HepG2 (cell line): ENCODE results near the gene CAMKK1. TPM values are rescaled to one million over a fixed set of nuclear protein-coding genes. Genes with fewer than 3 reads are reported as not detected.

Experiments used
- ATAC-seq: fragments of 200-7000 bp; cut with Tn5 transposase; 3 replicates; pipeline ENCODE4 v1.9.1; 2020; ENCODE audit warnings: mild to moderate bottlenecking, moderate library complexity
- BruUV-seq: library from RNA; stranded (reverse); fragments of 400-500 nt; replicated peaks from 2 replicates; lab custom pipeline; 2021; lab: Mats Ljungman, UMichigan
- CTCF ChIA-PET: fragments of 300-600 bp; formaldehyde crosslinking; extraction: SDS; loops from one replicate; lab custom pipeline; 2021; ENCODE audit warnings: low total read pairs, inconsistent platforms, low intra/inter-chr PET ratio; lab: Yijun Ruan, JAX
- POLR2A ChIA-PET: fragments of 350-600 bp; sonication (Branson Sonifier 250); formaldehyde crosslinking; loops from one replicate; lab custom pipeline; 2020; ENCODE audit warnings: antibody characterized with exemption, inconsistent platforms; lab: Yijun Ruan, JAX
- DNase-seq: peaks from one replicate; pipeline ENCODE4 v3.0.0-alpha.2; 2015; ENCODE audit warnings: low spot score
- FAIRE-seq: peaks from 3 replicates; lab custom pipeline; 2011; peaks lifted over from hg19 to GRCh38; lab: Jason Lieb, UNC
- H2AFZ ChIP-seq: one replicate; pipeline ENCODE4 v1.6.1; 2011; ENCODE audit warnings: low read length, inconsistent platforms
- H3K27ac ChIP-seq: fragments of 300-600 bp; 3 replicates; pipeline ENCODE4 v1.8.0; 2011; ENCODE audit warnings: mixed run types, mild to moderate bottlenecking, mixed read lengths, low read length, inconsistent platforms; ENCODE audit not compliant: insufficient read depth; ENCODE audit errors: extremely low read length
- H3K27me3 ChIP-seq, 2 experiments: fragments of 200-600 bp in 1 of 2; 2 replicates in 1 of 2; 3 replicates in 1 of 2; pipeline versions ENCODE4 v1.6.0 to v1.8.0; 2011; ENCODE audit warnings: low read length in 2 of 2, mild to moderate bottlenecking in 2 of 2, moderate library complexity in 2 of 2, inconsistent platforms in 1 of 2; ENCODE audit not compliant: insufficient read depth in 2 of 2, control insufficient read depth in 1 of 2
- H3K36me3 ChIP-seq, 2 experiments: fragments of 200-600 bp in 1 of 2; replicated peaks in 1 of 2; 2 replicates in 1 of 2; 3 replicates in 1 of 2; pipeline versions ENCODE4 v1.5.1 to v1.8.0; 2011; ENCODE audit warnings: low read length in 2 of 2, inconsistent platforms in 1 of 2; ENCODE audit not compliant: insufficient read depth in 2 of 2, control insufficient read depth in 1 of 2
- H3K4me1 ChIP-seq: 2 replicates; pipeline ENCODE4 v1.5.1; 2012; ENCODE audit warnings: low read length, inconsistent platforms; ENCODE audit not compliant: insufficient read depth
- H3K4me2 ChIP-seq: 2 replicates; pipeline ENCODE4 v1.6.0; 2011; ENCODE audit warnings: low read depth, low read length, inconsistent platforms
- H3K4me3 ChIP-seq, 3 experiments: fragments of 200-600 bp in 1 of 3; sonication (generic), shearing (Covaris generic) in 1 of 3; replicated peaks in 1 of 3; 2 replicates each; pipeline ENCODE4 v1.5.1; 2011 to 2016; ENCODE audit warnings: low read length in 3 of 3, inconsistent platforms in 2 of 3, low read depth in 2 of 3, mild to moderate bottlenecking in 2 of 3, control low read depth in 1 of 3, mixed read lengths in 1 of 3; ENCODE audit not compliant: insufficient read depth in 1 of 3
- H3K79me2 ChIP-seq: one replicate; pipeline ENCODE4 v1.6.1; 2011; ENCODE audit warnings: low read length, inconsistent platforms; ENCODE audit not compliant: insufficient read depth
- H3K9ac ChIP-seq: 2 replicates; pipeline ENCODE4 v1.6.0; 2011; ENCODE audit warnings: mild to moderate bottlenecking, low read depth, low read length, inconsistent platforms; ENCODE audit not compliant: insufficient read depth
- H3K9me3 ChIP-seq: 2 replicates; pipeline ENCODE4 v1.5.1; 2012; ENCODE audit warnings: mild to moderate bottlenecking, low read length
- H4K20me1 ChIP-seq: 2 replicates; pipeline ENCODE4 v1.6.0; 2011; ENCODE audit warnings: inconsistent platforms, mild to moderate bottlenecking, low read length, moderate library complexity; ENCODE audit not compliant: insufficient read depth
- DZIP1 ChIP-seq: sonication (generic); formaldehyde crosslinking; IDR thresholded peaks from 2 replicates; pipeline ENCODE4 v1.5.0; 2020; ENCODE audit warnings: mild to moderate bottlenecking, missing genetic modification reagents
- ZFP91 ChIP-seq: sonication (generic); formaldehyde crosslinking; IDR thresholded peaks from 2 replicates; pipeline ENCODE4 v1.9.0; 2022; ENCODE audit warnings: missing genetic modification reagents, mild to moderate bottlenecking, borderline replicate concordance
- ZNF17 ChIP-seq: sonication (generic); formaldehyde crosslinking; IDR thresholded peaks from 2 replicates; pipeline ENCODE4 v1.5.0; 2020; ENCODE audit warnings: mild to moderate bottlenecking, missing genetic modification reagents
- ZNF577 ChIP-seq: sonication (generic); formaldehyde crosslinking; IDR thresholded peaks from 2 replicates; pipeline ENCODE4 v1.4.0; 2020; ENCODE audit warnings: mild to moderate bottlenecking, low read depth, missing genetic modification reagents, borderline replicate concordance
- ZNF614 ChIP-seq: IDR thresholded peaks from 2 replicates; pipeline ENCODE4 v1.6.1; 2018; ENCODE audit warnings: missing biosample characterization, missing genetic modification reagents, inconsistent platforms, borderline replicate concordance
- WGBS: methylation state at CpG from one replicate; pipeline ENCODE4 v1.1.6; 2017; ENCODE audit warnings: low lambda C conversion rate; 5-methylcytosine and 5-hydroxymethylcytosine counted together
- in situ Hi-C: cut with HindIII; loops from 2 replicates; pipeline ENCODE4 v1.10.0; 2017; ENCODE audit warnings: low pct_unique_long_range_greater_than_20kb; ENCODE audit not compliant: extremely low pct_ligation_motif_present
- intact Hi-C: fragments of 100-400 bp; cut with micrococcal nuclease; formaldehyde crosslinking; loops from one replicate; pipeline ENCODE4 v1.10.0; 2022; ENCODE audit not compliant: unreplicated experiment
- polyA plus RNA-seq, 8 experiments: library from polyadenylated mRNA; depleted of rRNA in 3 of 8; stranded (reverse) in 7 of 8; unstranded in 1 of 8; fragments of >200 nt; fragmentation: Illumina TruSeq in 4 of 8; extraction: Trizol in 4 of 8; gene quantifications; 2 replicates each; pipeline versions ENCODE4 v1.2.1 to v1.2.3, GENCODE V29; 2011 to 2016; ENCODE audit warnings: low read depth in 4 of 8, missing spikeins in 1 of 8, mixed read lengths in 1 of 8; ENCODE audit not compliant: insufficient read depth in 1 of 8
- total RNA-seq, 5 experiments: library from RNA; depleted of rRNA; stranded (reverse); fragments of >200 nt; fragmentation: Illumina TruSeq; extraction: Trizol; gene quantifications; 2 replicates each; pipeline ENCODE4 v1.2.3, GENCODE V29; 2016; ENCODE audit warnings: low read depth in 1 of 5

CAMKK1 gene
- total and polyA plus RNA-seq, 2 of the 13 experiments (the other 11 are each of a cell fraction or from before 2014, with no cell fraction given): 1.5 to 1.6 TPM

- ChIA-PET POLR2A (interaction anchor here (0.5 to 3.9 kb wide), 7 partner anchors 9 to 240 kb away, joined by 3 to 47 read pairs (median 5); partner anchors contain the start of genes CAMKK1, CYB5D2, NCBP3 and P2RX1), CTCF (no interaction called here)
- peak; percentile 26 for ATAC-seq
- in situ Hi-C loops: loop anchor here (10.0 kb wide), 1 partner anchor 168 kb away; no protein-coding TSS in a partner anchor
- TF ChIP-seq DZIP1 (CRISPR knock-in tag) (0 out of 2 replicates have a peak, but pooled peaks have one; percentile 11), ZNF577 (no peak), ZNF614 (no peak), ZFP91 (CRISPR knock-in tag) (no peak), ZNF17 (CRISPR knock-in tag) (no peak)
- no peaks in the 10 kb centered on the region for H3K79me2 ChIP-seq
- H3K9ac ChIP-seq: peak overlapping the region; percentile 44; the same call in 1 of the 2 replicates
- BruUV-seq: no TSS peak
- H3K4me2 ChIP-seq: peak overlapping the region; percentile 77
- WGBS: 34% methylated on average over 16 of the region's 25 CpGs
- H3K9me3 ChIP-seq: no peaks in the 10 kb centered on the region
- peaks cover 16% of the 10 kb centered on the region for H3K4me1 ChIP-seq
- no peak for DNase-seq
- FAIRE-seq: no peak
- intact Hi-C loops: loop anchor here (10.0 kb wide), 1 partner anchor 168 kb away; no protein-coding TSS in a partner anchor
- no peaks in the 10 kb centered on the region for H4K20me1 ChIP-seq
- no peak overlapping the region for H2AFZ ChIP-seq
- H3K36me3 ChIP-seq: no peaks in the 10 kb centered on the region
- peak overlapping the region; percentile 38 to 67 (median 40) for H3K4me3 ChIP-seq
- H3K27me3 ChIP-seq: peaks cover 7 to 29% of the 10 kb centered on the region in 2 experiments
- no peak overlapping the region for H3K27ac ChIP-seq
Measured at GRCh38 chr17:3903051-3903825, 10.4 kb upstream of the CAMKK1 start.
